ENCODE data around the gene ITPKC.

ITPKC gene

DNA sequence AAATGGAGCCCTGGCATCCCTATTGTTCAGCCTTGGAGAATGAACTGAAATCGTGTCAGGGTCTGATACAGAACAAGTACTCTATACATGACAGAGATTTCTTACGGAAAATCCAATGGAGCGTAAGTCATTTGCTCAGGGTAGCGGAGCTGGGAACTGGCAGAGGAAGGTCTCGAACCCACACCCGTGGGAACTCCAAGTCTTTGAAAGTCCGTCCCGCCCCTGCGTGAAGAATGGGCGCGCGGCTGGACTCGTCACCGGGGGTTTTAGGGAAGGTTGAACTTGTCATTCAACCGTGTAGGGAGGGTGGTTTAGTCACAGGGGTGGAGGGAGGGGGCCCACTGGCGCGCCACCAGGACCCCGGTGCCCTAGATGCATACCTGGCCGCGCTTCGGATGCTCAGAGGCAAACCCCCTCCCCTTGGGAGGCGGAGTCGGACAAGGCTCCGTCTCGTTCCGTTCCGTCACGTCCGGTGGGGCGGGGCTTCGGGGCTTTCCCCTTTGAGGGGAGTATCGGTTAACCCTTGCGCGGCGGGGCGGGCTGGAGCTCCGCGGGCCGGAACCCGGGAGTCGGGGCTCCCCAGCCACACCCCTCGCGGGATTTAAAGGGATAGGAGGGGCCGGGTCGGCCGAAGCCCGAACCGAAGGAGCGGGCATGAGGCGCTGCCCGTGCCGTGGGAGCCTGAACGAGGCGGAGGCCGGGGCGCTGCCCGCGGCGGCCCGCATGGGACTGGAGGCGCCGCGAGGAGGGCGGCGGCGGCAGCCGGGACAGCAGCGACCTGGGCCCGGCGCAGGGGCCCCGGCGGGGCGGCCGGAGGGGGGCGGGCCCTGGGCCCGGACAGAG is at the start of gene ITPKC, which contains the start of gene COQ8B:
TSS of gene ITPKC (plus strand) at position 631 of the 843 bp plus-strand sequence. CDS start at position 655, 24 bp downstream.
TSS of gene COQ8B (minus strand) at position 405 of the 843 bp plus-strand sequence. CDS start 2,254 bp downstream, outside the sequence.
- Histone ChIP-seq H3K4me3 (ENCODE audit: low read length in 2 of 2) (peak within 1 kb of the TSS; percentile 75 to 94), H3K9me3 (ENCODE audit: control insufficient read depth in 2 of 2, low read length in 2 of 2) (no peaks in the 10 kb centered on the region), H3K27me3 (ENCODE audit: control insufficient read depth in 2 of 2, insufficient read depth in 2 of 2, low read length in 2 of 2) (no peaks in the 10 kb centered on the region), H3K27ac (ENCODE audit: low read depth in 2 of 2, low read length in 2 of 2) (peak within 1 kb of the TSS; percentile 96 to 99), H3K9ac (ENCODE audit: low read depth in 1 of 2, low read length in 2 of 2) (peak within 1 kb of the TSS; percentile 92 to 99), H3K4me1 (ENCODE audit: control insufficient read depth in 2 of 2, insufficient read depth in 2 of 2, low read length in 2 of 2) (peaks cover 55 to 56% of the 10 kb centered on the region in 2 donors), H3K36me3 (ENCODE audit: control insufficient read depth in 2 of 2, insufficient read depth in 2 of 2, low read length in 2 of 2) (no peaks in the 10 kb centered on the region)

DNA sequence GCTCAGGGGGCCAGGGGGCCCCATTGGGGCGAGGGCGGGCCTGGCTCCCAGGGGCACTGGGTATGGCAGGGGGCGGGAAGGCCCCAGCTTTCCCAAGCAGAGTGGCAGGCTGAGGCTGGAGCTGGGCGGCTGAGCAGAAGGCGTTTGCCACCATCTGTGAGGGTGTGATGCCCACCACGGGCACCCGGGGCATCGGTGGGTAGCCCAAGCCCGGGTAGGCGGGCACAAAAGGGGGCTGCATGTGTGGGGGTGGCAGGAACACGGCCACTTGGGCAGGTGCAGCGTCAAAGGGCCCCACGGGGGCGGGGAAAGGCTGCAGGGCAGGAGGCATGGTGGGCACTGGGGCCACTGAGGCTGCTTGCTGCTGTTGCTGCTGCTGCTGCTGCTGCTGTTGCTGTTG is 49.3 kb upstream of the ITPKC start:
- Histone ChIP-seq H3K9ac (ENCODE audit: low read depth in 1 of 2, low read length in 2 of 2) (no peak overlapping the region), H3K27me3 (ENCODE audit: control insufficient read depth in 2 of 2, insufficient read depth in 2 of 2, low read length in 2 of 2) (no peaks in the 10 kb centered on the region), H3K9me3 (ENCODE audit: control insufficient read depth in 2 of 2, low read length in 2 of 2) (no peaks in the 10 kb centered on the region), H3K36me3 (ENCODE audit: control insufficient read depth in 2 of 2, insufficient read depth in 2 of 2, low read length in 2 of 2) (peaks cover 24 to 25% of the 10 kb centered on the region in 2 donors), H3K27ac (ENCODE audit: low read depth in 2 of 2, low read length in 2 of 2) (no peak overlapping the region), H3K4me1 (ENCODE audit: control insufficient read depth in 2 of 2, insufficient read depth in 2 of 2, low read length in 2 of 2) (peaks cover 5 to 8% of the 10 kb centered on the region in 2 donors), H3K4me3 (ENCODE audit: low read length in 2 of 2) (no peak overlapping the region)

DNA sequence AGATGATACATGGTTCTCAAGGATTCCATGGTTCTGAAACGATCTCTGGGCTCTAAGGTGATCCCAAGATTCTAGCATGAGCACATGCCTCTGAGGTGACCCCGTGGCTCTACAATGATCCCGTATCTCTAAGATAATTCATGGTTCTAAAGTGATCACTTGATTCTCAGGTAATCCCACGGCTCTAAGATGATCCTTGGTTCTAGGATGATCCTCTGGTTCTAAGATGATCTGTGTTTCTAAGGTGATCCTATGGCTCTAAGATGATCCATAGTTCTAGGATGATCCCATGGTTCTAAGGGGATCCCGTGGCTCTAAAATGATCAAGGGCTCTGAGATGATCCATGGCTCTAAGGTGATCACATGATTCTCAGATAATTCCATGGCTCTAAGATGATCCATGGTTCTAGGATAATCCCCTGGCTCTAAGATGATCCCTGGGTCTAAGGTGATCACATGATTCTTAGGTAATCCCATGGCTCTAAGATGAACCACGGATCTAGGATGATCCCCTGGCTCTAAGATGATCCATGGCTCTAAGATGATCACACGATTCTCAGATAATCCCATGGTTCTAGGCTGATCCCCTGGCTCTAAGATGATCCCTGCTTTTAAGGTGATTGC is 47.8 kb upstream of the ITPKC start:
- H3K9me3 ChIP-seq (ENCODE audit: control insufficient read depth in 2 of 2, low read length in 2 of 2), result no peaks in the 10 kb centered on the region
- no peak overlapping the region for H3K9ac ChIP-seq (ENCODE audit: low read depth in 1 of 2, low read length in 2 of 2)
- H3K27me3 ChIP-seq (ENCODE audit: control insufficient read depth in 2 of 2, insufficient read depth in 2 of 2, low read length in 2 of 2), result no peaks in the 10 kb centered on the region
- no peaks in the 10 kb centered on the region for H3K4me1 ChIP-seq (ENCODE audit: control insufficient read depth in 2 of 2, insufficient read depth in 2 of 2, low read length in 2 of 2)
- H3K36me3 ChIP-seq (ENCODE audit: control insufficient read depth in 2 of 2, insufficient read depth in 2 of 2, low read length in 2 of 2), result peaks cover 32 to 37% of the 10 kb centered on the region in 2 donors
- H3K27ac ChIP-seq (ENCODE audit: low read depth in 2 of 2, low read length in 2 of 2), result no peak overlapping the region
- H3K4me3 ChIP-seq (ENCODE audit: low read length in 2 of 2), result no peak overlapping the region

DNA sequence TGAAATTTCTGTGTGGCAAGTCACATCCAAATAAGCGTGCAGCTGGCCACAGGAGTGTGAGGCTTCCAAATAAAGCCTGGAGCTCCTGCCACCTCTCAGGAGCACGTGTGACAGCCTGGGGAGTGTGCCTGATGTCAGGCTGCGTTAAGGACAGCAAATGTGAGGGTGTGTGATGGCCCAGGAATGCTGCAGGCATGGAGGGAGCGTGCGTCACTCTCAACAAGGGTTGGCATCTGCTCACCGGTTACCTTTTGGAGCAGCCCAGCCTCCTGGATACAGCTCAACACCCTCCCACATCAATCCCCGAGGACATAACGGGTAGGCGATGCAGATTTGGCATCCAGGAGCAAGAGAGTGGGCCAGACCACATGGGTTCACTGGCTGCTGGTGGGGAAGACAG is 45.5 kb upstream of the ITPKC start:
- H3K4me3 ChIP-seq (ENCODE audit: low read length in 2 of 2), result no peak overlapping the region
- no peak overlapping the region for H3K27ac ChIP-seq (ENCODE audit: low read depth in 2 of 2, low read length in 2 of 2)
- H3K36me3 ChIP-seq (ENCODE audit: control insufficient read depth in 2 of 2, insufficient read depth in 2 of 2, low read length in 2 of 2), result peaks cover 32 to 41% of the 10 kb centered on the region in 2 donors
- no peaks in the 10 kb centered on the region for H3K27me3 ChIP-seq (ENCODE audit: control insufficient read depth in 2 of 2, insufficient read depth in 2 of 2, low read length in 2 of 2)
- H3K9ac ChIP-seq (ENCODE audit: low read depth in 1 of 2, low read length in 2 of 2), result no peak overlapping the region
- no peaks in the 10 kb centered on the region for H3K4me1 ChIP-seq (ENCODE audit: control insufficient read depth in 2 of 2, insufficient read depth in 2 of 2, low read length in 2 of 2)
- no peaks in the 10 kb centered on the region for H3K9me3 ChIP-seq (ENCODE audit: control insufficient read depth in 2 of 2, low read length in 2 of 2)

DNA sequence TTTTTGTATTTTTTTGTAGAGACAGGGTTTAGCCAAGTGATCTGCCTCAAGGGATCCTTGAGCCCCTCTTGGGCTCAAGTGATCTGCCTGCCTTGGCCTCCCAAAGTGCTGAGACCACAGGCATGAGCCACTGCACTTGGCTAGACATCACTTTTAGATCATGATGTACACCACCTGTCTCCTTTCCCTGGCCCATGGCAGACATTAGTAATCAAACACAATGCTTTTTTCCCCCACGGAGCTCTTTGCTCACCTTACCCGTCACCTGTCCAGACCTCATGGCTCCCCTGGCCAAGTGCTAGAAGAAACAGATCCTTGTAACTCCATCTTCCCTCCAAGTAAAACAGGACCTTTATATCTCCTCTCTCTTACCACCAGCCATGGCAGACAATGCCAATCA is 44.9 kb upstream of the ITPKC start:
- Histone ChIP-seq H3K27ac (ENCODE audit: low read depth in 2 of 2, low read length in 2 of 2) (no peak overlapping the region), H3K4me1 (ENCODE audit: control insufficient read depth in 2 of 2, insufficient read depth in 2 of 2, low read length in 2 of 2) (no peaks in the 10 kb centered on the region), H3K36me3 (ENCODE audit: control insufficient read depth in 2 of 2, insufficient read depth in 2 of 2, low read length in 2 of 2) (peaks cover 34 to 44% of the 10 kb centered on the region in 2 donors)

DNA sequence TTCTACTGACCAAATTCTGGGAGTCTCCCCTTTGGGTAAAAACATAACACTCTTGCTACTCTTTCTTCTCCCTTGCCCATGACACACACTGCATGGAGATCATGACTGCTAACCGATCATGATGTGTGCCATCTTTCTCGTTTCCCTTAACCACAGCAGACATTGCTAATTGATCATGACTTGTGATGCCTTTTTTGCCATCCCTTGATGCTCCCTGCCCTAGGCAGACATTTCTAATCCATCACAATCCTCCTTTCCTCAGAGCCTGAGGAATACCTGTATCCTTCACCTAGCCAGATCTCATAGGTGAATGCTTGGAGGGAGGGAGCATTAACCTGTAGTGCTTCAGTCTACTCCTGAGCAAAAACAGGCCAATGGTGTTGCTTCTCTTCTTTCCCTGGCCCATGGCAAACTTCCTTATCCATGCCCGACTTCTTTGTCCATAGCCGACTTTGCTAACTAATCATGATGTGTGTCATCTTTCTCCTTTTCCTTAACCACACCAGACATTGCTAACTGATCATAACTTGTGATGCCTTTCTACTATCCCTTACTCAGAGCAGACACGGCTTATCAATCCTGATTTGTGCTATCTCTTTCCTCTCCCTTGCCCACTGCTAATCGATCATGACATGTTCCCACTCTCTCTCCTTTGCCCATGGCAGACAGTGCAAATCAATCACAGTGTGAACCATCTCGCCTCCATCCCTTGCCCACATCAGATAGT is 44.2 kb upstream of the ITPKC start:
- Histone ChIP-seq H3K27ac (ENCODE audit: low read depth in 2 of 2, low read length in 2 of 2) (no peak overlapping the region), H3K4me1 (ENCODE audit: control insufficient read depth in 2 of 2, insufficient read depth in 2 of 2, low read length in 2 of 2) (no peaks in the 10 kb centered on the region), H3K9me3 (ENCODE audit: control insufficient read depth in 2 of 2, low read length in 2 of 2) (no peaks in the 10 kb centered on the region), H3K9ac (ENCODE audit: low read depth in 1 of 2, low read length in 2 of 2) (no peak overlapping the region), H3K27me3 (ENCODE audit: control insufficient read depth in 2 of 2, insufficient read depth in 2 of 2, low read length in 2 of 2) (no peaks in the 10 kb centered on the region), H3K4me3 (ENCODE audit: low read length in 2 of 2) (no peak overlapping the region), H3K36me3 (ENCODE audit: control insufficient read depth in 2 of 2, insufficient read depth in 2 of 2, low read length in 2 of 2) (peaks cover 38 to 45% of the 10 kb centered on the region in 2 donors)

More for the DNA sequence above, 44.9 kb upstream of the ITPKC start:
- no peak overlapping the region for H3K9ac ChIP-seq (ENCODE audit: low read depth in 1 of 2, low read length in 2 of 2)
- no peaks in the 10 kb centered on the region for H3K9me3 ChIP-seq (ENCODE audit: control insufficient read depth in 2 of 2, low read length in 2 of 2)
- no peak overlapping the region for H3K4me3 ChIP-seq (ENCODE audit: low read length in 2 of 2)
- H3K27me3 ChIP-seq (ENCODE audit: control insufficient read depth in 2 of 2, insufficient read depth in 2 of 2, low read length in 2 of 2), result no peaks in the 10 kb centered on the region

DNA sequence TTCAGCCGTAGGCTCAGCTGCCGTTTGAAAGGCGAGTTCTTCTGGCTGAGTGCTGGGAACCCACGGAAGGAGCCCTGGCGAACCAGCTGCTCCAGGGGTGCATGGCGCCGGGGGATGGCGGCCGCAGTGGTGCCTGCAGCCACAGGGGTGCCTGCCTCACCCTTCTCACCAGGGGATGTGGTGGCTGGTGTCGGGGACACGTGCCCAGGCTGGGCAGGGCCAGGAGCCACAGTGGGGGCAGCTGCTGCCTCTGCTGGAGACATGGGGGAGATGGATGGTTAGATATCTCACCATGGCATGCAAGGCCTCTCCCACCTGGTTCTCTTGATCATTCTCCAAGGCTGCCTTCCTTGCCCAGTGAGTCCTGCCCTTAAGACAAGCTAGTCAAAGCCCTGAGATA is 43.5 kb upstream of the ITPKC start:
- Histone ChIP-seq H3K4me1 (ENCODE audit: control insufficient read depth in 2 of 2, insufficient read depth in 2 of 2, low read length in 2 of 2) (no peaks in the 10 kb centered on the region), H3K4me3 (ENCODE audit: low read length in 2 of 2) (no peak overlapping the region), H3K9ac (ENCODE audit: low read depth in 1 of 2, low read length in 2 of 2) (no peak overlapping the region), H3K9me3 (ENCODE audit: control insufficient read depth in 2 of 2, low read length in 2 of 2) (no peaks in the 10 kb centered on the region), H3K27me3 (ENCODE audit: control insufficient read depth in 2 of 2, insufficient read depth in 2 of 2, low read length in 2 of 2) (no peaks in the 10 kb centered on the region), H3K27ac (ENCODE audit: low read depth in 2 of 2, low read length in 2 of 2) (no peak overlapping the region), H3K36me3 (ENCODE audit: control insufficient read depth in 2 of 2, insufficient read depth in 2 of 2, low read length in 2 of 2) (peaks cover 41 to 49% of the 10 kb centered on the region in 2 donors)

DNA sequence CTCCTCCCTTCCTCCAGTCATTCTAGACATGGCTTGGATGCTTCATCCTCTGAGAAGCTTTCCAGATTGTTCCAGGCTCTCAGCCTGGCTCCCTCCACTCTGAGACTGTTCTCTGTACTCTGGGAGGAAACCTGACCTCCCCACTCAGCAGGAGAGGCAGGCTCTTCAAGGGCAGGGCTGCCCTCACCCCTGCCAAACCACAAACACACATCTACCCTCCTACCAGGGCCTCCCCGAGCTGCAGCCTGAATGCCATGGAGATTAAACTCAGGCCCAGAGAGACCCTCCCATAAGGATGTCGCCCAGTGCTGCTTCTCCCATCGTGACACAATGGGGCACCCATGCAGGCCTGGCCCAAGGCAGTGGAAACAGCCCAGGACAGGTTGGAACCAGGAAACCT is 42.6 kb upstream of the ITPKC start:
- Histone ChIP-seq H3K27ac (ENCODE audit: low read depth in 2 of 2, low read length in 2 of 2) (no peak overlapping the region), H3K9ac (ENCODE audit: low read depth in 1 of 2, low read length in 2 of 2) (no peak overlapping the region), H3K4me1 (ENCODE audit: control insufficient read depth in 2 of 2, insufficient read depth in 2 of 2, low read length in 2 of 2) (no peaks in the 10 kb centered on the region), H3K36me3 (ENCODE audit: control insufficient read depth in 2 of 2, insufficient read depth in 2 of 2, low read length in 2 of 2) (peaks cover 36 to 49% of the 10 kb centered on the region in 2 donors), H3K9me3 (ENCODE audit: control insufficient read depth in 2 of 2, low read length in 2 of 2) (no peaks in the 10 kb centered on the region), H3K4me3 (ENCODE audit: low read length in 2 of 2) (no peak overlapping the region), H3K27me3 (ENCODE audit: control insufficient read depth in 2 of 2, insufficient read depth in 2 of 2, low read length in 2 of 2) (no peaks in the 10 kb centered on the region)

DNA sequence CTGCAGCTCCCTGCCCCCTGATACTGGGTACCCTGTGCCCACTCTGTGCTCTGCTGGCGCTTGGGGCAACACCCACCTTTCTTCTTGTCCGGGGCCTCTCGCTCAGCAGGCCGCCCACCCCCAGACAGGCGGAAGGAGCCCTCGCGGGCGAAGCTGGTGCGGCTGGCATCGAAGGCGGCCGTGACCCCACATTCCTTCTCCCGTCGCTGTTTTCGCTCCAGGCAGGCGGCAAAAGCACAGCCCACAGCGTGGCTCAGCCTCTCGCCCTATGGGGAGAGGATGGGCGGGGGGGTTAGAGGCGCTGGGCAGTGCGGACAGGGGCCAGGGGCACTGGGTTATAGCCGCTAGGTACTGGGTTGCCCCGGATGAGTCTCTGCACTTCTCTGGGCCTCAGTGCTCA is 39.8 kb upstream of the ITPKC start:
- peaks cover 22 to 30% of the 10 kb centered on the region in 2 donors for H3K36me3 ChIP-seq (ENCODE audit: control insufficient read depth in 2 of 2, insufficient read depth in 2 of 2, low read length in 2 of 2)
- no peak overlapping the region for H3K4me3 ChIP-seq (ENCODE audit: low read length in 2 of 2)
- no peak overlapping the region for H3K27ac ChIP-seq (ENCODE audit: low read depth in 2 of 2, low read length in 2 of 2)
- H3K9ac ChIP-seq (ENCODE audit: low read depth in 1 of 2, low read length in 2 of 2), result no peak overlapping the region
- H3K27me3 ChIP-seq (ENCODE audit: control insufficient read depth in 2 of 2, insufficient read depth in 2 of 2, low read length in 2 of 2), result no peaks in the 10 kb centered on the region
- H3K9me3 ChIP-seq (ENCODE audit: control insufficient read depth in 2 of 2, low read length in 2 of 2), result no peaks in the 10 kb centered on the region
- no peaks in the 10 kb centered on the region for H3K4me1 ChIP-seq (ENCODE audit: control insufficient read depth in 2 of 2, insufficient read depth in 2 of 2, low read length in 2 of 2)

DNA sequence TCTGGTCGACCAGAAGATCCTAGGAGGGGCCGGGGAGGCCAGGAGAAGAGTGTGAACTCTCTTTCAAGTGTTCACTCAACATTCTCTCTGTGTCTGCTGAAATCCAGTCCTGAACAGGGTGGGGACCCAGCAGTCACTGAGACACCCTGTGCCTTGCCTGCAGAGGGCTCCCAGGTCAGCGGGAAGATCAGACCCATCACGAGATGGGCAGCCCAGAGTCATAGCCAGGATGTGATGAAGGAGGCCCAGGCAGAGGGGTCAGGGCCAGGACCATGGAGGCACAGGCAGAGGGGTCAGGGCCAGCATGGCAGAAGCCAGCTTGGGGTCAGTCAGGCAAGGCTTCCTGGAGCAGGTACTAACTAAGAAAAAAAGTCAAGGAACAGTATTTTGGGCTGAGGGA is 35.9 kb upstream of the ITPKC start:
- no peak overlapping the region for H3K27ac ChIP-seq (ENCODE audit: low read depth in 2 of 2, low read length in 2 of 2)
- no peak overlapping the region for H3K4me3 ChIP-seq (ENCODE audit: low read length in 2 of 2)
- H3K9ac ChIP-seq (ENCODE audit: low read depth in 1 of 2, low read length in 2 of 2), result no peak overlapping the region
- peaks cover 17 to 22% of the 10 kb centered on the region in 2 donors for H3K36me3 ChIP-seq (ENCODE audit: control insufficient read depth in 2 of 2, insufficient read depth in 2 of 2, low read length in 2 of 2)
- H3K9me3 ChIP-seq (ENCODE audit: control insufficient read depth in 2 of 2, low read length in 2 of 2), result no peaks in the 10 kb centered on the region
- peaks cover 0 to 5% of the 10 kb centered on the region in 2 donors for H3K4me1 ChIP-seq (ENCODE audit: control insufficient read depth in 2 of 2, insufficient read depth in 2 of 2, low read length in 2 of 2)
- no peaks in the 10 kb centered on the region for H3K27me3 ChIP-seq (ENCODE audit: control insufficient read depth in 2 of 2, insufficient read depth in 2 of 2, low read length in 2 of 2)

Data from mucosa of rectum (tissue), 2 donors.